ENCODE measurements around the gene LRMDA.

DNA sequence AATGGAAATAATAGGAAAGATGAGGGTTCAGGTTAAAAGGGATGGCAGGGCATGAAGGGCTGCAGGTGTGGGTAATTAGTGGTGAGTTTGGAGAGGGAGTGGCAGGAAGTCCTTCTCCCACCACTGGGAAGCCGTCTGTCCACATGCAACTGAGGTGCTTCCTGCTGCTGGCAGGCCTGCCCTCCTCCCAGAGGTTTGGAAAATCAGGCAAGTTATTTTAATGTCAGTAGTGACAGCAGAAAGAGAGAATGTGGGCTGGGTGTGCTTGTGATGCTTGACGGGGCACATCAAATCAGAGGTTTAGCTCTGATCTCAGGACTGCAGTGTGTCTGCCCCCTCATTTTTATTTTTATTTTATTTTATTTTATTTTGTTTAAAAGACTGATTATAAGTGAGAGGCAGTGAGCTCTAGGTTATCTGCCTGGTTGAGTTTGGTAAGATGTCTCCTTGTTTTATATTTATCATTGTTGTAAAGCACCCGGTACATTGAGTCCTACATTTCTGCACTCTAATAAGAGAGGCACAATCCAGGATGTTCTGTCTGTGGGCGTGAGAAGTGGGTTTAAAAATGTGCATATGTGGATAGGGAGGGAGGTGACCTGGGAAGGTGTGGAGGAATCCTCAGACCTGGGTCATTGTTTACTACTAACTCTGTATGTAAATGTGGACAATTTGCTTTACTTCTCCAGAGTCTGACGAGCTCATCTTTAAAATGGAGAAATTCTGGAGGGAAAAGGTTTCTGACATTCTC lies 504.4 kb downstream of the LRMDA start:
- TF ChIP-seq POLR2A (IDR thresholded peaks at IDR 0.05) (no peak), CTCF (IDR thresholded peaks at IDR 0.05) (no peak), EP300 (IDR thresholded peaks at IDR 0.05) (no peak), POLR2AphosphoS5 (IDR thresholded peaks at IDR 0.05) (no peak)
